HG03460 (cell line): ENCODE measurements around the gene IRX2.

Experiments
- ATAC-seq: cut with Tn5 transposase; IDR thresholded peaks from one replicate; pipeline ENCODE4 v1.9.1; 2021; ENCODE audit not compliant: unreplicated experiment

The IRX2 gene

DNA sequence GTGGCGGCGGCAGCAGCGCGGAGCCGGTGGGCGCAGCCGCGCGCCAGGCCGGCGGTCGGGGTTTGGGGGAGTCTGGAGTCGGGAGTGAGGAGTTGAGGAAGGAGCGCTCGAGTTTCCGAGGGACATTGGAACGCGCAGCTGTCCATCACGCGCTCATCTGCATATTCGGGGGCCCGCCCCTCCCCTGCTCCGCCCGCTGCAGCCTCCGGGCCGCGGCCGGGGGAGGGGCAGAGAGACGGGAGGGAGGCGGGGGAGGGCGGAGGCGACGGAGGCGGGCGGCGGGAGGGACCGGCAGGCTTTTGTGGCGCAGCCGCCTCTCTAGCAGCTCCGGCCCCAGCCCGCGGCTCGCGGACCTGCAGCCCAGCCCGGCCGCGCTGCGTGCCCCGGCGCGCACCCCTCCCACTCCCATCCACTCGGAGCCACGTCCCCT, at the start of gene IRX2:
IRX2 (minus strand) TSS at position 86 of the 430 bp plus-strand sequence. CDS start 264 bp downstream, outside the sequence.
- no peak for ATAC-seq

DNA sequence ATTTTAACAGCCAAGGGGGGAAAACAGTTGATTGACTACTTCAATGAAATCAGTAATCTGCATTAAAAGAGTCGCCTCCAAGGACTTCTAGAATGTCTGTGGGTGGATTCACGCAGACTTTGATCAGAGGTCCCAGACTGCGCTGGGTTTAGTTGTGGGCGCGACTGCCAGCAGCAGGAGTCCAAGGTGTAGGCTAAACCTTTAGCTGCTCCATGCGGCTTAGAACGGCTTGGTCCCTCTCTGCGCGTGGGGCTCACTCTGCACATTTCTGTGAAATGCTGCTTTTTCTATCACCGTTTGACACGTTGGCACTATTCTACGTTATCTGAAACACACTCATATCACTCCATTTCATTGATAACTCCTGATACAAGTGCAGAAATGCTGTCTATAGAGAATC, 48.6 kb upstream of the IRX2 start:
- ATAC-seq: no peak

DNA sequence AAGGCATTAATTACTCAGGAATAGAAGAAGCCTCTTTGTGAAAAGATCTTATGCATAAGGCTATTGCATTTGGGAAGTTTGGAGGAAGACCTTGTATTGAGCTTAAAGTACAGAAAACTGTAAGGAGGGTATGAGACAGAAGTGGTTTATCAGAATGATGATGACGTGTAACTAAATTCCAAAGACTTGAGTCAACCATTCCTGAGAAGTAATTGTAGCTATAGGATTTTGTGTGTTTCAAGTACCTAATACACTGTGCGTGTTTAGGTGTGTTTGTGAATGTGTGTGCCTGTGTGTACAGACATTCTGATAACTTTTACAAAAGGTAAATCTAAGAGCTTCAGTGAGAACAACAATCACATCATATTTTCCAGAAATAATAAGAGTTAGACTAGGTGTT, 46.5 kb upstream of the IRX2 start:
- no peak for ATAC-seq

DNA sequence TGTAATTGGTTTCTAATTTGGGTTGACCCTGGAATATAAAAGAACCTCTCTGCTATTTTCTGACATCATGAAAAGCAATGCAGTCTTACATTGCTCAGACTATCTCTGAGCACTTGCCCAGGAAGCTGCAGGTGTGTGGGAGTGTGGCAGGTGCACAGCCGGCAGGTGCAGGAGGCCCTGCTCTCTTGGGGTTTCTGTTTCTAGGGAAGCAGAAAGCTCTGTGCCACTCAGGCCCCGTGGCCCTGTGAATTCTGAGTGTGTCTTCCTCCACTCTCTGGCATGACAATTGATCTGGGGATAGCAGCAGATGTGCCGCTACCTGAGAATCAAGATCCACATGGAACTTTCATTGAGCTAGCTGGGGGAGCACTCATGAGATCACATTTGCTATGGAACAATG, 45.7 kb upstream of the IRX2 start:
- no peak for ATAC-seq

DNA sequence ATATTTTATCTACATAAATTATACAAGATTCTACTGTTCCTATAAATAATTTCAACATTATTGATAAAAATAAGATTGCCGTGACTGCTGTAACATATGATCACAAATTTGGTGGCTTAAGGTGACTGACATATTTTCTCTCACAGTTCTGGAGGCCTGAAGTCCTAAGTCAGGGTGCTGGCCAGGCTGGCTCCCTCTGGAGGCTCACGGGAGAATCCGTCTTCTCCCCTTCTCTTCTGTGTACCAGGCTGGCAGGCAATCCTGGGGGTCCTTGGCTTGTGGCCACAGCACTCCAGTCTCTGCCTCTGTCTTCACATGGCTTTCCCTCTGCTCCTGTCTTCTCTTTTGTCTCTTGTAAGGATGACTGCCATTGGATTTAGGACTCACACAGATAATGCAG, 31.7 kb upstream of the IRX2 start:
- no peak for ATAC-seq

DNA sequence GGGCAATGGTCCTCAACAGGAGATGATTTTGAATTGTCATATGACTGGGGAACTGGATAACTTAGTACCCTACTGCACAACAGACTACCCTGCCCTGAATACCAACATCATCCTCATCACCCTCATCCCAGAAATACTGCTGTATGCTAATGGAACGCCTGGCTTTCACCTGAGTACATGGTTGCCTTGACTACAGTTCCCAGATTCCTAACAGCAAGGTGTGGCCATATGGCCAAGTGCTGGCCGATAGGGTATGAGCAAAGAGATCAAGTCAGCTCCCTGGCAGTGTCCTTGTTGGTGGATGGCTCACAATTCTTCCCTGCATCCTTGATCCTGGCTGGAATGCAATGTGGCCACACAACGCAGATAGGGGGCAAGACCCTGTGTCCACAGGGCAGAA, 31.2 kb upstream of the IRX2 start:
- no peak for ATAC-seq

DNA sequence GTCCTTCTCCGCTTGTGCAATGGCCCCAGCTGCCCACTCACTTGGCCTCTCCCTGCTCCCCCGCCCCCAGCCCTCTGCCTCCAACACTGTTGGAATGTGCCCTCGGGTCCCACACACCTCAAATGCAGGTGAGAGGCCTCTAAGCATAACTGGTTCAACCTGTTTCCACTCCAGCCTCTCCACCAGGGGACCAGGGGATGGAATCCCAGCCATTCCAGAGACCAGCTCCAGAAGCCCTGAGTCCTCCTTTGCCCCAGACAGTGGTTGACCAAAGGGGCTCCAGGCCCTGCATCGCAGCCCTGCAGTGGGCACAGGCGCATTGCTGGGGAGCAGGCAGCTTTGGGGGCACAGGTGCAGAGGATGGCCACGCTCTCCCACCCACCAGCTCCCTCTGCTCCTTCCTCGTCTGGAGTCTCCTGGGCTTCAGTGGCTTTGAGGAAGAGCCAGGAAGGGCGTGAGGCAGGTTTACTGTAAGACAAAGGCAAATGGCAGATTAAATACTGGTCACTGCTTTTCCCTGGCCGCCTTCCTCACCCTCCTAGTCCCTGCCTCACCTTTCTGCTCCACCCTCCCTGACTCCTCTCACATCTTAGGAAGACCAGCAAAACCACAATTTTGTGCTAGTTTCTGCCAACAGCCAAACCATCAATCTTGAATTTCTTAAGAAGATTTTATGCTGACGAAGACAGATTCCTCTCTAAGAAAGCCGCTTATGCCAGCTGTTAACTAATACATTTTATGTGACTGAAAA, 29.1 kb upstream of the IRX2 start:
- ATAC-seq: no peak

DNA sequence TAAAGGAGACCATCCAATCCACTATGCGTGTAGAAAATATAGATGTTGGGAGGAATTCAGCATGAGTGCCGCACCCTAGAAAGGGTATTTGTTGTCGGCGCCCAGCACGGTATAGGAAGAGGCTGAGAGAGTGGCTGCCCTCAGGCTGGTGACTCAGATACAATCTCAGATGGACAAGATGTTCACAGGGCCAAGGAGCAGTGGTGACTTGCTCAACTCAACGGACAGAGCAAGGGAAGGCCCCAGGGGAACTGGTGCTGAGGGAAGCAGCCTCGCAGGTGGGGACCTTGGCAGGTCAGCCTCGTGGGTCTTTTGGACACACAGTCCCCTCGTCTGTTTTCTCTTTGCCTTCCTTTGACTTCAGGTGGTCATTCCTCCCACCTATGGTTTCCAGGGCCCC, 28.0 kb upstream of the IRX2 start:
- no peak for ATAC-seq

DNA sequence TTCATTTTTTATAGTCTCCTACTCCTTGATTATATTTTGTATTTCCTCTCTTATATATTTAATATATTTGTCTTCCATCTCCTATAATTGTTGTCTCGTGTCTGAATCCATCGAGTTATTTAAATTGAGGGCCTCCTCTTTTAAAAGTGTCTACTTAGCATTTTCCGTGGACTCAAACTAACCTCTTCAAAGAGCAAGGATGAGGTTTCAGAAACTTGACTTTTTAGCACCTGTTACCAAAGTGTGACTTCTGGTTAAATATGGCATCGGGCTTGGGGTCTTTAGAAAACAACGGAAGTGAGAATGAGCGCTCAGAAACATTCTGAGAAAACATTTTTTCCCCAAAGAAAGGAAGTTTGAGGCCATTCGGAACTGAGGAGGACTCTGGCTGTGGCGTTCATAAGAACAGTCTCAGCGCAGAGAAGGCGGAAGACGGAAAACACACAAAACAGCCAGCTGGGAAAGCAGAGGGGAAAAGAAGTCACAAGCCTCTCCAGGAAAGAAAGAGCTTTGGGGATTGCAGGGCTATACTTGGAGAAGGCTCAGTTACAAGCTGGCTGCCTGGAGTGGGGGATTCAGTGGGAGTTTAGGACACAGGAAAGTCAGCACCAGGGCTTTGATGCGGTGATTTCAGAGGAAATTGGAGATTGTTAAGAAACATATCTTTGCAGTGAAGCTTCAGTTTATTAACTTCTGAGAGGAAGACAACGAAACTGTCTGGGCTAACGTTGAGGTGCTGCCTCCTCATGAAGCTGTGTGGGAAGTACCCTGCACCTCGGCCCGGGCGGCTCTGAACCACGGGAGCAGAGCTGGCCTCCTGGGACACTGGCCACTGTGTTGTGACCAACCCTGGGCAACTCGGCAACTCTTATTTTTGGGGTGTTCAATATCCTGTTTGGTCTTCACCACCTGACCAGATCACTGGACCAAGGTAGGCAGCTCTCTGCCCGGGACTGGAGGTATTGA, 25.1 kb upstream of the IRX2 start:
- no peak for ATAC-seq

DNA sequence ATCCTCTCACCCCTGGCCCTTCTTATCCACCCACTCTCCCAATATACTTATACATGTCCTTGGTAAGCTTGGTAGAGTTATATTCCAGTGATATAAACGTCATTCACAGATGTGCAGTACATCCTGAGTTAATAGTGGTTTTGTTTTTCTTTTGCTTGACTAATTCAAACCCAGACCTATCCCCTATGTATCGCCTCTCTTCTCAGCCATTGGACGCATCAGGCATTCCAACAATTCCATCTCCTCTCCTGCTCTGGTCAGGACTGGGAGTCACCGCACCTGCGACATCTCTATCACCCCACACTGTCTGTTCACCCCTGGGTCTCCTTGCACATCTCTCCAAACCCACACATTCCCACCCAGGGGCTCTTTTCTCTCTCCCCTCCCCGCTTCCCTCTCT, 21.9 kb upstream of the IRX2 start:
- ATAC-seq: no peak

DNA sequence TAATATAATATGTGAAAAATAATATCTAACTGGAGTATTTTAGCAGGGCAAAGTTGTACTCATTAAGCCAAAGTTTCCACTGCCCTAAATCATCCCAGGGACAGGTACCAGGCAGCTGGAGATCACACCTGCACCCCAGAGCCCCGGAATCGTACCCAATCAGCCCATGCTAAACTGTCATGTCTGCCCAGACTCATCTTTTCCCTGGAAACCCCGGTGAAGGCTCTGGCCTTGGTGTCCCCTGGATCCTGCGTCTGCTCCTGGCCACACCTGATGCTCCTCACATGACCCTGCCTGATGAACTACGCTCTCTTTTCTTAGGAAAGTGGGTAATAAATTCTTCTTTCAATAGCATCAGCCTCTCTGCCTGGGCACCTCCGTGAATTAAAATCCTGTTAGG, 15.6 kb upstream of the IRX2 start:
- ATAC-seq: no peak

DNA sequence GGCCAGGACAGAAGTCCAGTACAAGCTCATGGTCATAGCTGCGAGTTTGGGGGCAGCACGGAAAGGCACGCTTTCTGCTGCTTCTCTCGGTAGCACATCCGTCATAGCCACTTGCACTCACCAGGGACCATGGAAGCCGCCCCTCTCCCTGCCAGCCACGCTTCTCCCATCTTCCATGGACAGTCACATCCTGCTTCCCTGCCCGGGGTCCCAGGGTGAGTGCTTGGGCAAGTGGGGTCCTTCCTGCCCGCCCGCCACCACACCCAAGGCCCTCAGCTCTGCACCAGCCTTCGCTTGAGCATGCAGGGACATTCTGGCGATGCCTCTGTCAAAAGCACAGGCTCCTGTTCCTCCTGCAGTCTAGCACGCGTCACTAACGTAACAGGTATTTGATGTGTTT, 13.1 kb upstream of the IRX2 start:
- ATAC-seq: no peak

DNA sequence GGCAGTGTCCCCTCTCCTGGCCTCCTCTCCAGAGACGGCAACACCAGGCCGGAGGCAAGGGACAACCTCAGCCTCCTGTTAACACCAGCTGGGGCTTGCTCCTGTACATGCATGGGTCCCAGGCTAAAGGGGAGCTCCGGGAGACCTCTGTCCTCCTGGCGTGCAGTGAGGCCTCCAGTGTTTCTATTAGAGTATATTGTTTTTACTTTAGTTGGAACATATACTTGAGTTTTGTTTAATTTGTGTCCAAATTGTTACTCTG, 12.0 kb upstream of the IRX2 start:
- ATAC-seq: no peak

DNA sequence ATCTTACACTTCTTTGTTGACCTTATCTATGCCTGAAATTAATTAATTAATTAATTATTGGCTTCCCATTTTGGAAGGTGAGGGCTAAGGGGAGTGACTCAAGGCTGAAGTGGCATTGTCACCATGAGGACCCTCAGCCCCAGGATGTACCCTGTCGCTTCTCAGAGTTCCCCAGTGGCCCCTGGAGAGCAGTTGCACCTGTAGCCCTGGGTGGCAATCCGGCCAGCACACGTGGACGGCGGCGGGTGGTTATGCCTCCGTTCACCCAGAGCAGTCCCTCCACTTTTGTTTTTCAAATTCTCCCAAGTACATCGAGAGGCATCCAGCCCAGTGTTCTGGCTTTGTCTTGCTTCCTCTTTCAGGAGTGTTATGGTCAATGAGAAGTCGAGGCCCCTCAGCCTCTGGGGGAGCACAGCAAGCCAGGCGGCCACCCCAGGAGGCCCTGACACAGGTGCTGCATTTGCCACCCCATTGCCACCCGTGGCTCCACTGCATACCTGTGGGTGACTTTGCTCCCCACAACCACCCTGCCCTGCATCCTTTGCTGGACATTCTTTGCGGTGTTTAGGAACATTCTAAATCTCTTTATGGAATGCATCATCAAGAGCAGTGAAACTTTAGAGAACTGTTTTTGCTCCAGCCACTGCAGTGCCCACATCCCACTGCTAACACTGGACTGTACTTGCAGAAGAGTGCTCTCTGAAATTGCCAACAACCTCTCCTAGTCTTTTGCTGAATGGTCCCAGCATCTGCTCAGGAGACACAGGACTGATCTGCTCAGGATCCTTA, 11.5 kb upstream of the IRX2 start:
- ATAC-seq: no peak

DNA sequence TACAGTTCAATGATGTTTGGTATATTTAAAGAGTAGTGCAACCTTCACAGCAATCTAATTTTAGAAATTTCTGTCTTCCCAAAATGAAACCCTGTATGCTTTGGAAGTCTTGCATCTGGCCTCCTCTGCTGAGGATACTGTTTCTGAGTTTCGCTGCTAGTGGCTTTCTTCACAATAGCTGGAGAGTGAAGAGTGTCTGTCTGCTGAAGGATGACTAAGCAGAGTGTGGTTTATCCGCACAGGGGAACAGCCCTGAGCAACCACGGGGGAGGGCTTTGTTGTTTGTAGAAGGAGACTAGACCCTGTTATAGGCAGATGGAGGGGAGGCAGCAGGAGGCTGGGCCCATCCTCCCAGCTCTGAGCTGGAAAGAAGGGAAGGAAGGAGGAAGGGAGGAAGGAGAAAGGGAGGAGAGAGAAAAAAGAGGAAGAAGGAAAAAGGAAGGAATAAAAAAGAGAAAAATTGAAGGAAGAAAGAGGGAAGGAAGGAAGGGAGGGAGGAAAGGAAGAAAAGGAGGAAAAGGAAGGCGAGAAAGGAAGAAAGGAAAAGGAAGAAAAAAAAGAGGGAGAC, 10.5 kb upstream of the IRX2 start:
- ATAC-seq: no peak

DNA sequence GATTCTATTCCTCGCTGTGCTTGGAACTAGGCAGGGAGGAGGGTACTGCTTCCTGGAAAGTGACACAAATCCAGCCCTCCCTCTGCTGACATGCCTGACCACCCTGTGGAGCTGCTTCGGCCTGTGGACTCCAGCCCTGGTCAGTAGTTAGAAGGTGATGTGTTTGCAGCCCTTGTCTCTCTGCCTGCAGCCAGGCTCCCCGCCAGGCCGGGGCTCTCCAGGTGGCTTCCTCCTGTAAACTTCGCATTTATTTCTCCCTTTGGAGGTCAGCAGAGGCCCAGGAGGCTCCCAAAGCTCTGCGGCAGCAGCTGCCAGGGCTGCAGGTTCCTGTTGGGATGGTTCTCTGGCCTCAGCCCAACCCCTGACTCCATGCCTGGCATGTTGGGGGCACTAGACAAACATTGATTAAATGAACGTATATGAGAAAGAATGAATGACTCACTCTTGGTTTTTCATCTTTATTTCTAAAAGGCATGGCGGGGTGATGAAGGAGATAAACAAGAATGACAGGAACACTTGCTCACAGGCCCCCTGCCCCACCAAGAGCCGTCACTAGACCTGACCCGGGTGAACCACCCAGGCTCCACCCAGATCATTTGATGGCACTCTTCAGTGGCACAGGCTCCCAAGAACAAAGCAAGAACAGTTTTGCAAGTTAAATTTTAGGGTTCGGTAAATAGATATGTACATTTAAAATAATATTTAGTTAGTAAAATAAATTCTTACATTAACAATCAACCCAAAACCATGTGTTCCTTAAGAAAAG, 8.4 kb upstream of the IRX2 start:
- ATAC-seq: no peak

DNA sequence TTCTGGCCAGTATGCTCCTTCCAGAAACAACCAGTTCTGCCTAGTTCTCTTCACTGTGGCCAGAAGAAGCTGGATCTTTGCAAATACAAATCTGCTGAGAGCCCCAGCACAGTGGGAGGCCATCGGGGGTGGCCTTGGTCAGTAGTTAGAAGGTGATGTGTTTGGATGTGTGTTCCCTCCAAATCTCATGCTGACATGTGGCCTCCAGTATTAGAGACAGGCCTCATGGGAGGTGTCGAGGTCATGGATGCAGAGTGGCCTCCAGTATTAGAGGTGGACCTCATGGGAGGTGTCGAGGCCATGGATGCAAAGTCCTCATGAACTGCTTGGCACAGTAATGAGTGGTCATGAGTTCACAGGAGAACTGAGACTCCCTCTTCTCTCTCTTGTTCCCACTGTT, 7.6 kb upstream of the IRX2 start:
- ATAC-seq: no peak

DNA sequence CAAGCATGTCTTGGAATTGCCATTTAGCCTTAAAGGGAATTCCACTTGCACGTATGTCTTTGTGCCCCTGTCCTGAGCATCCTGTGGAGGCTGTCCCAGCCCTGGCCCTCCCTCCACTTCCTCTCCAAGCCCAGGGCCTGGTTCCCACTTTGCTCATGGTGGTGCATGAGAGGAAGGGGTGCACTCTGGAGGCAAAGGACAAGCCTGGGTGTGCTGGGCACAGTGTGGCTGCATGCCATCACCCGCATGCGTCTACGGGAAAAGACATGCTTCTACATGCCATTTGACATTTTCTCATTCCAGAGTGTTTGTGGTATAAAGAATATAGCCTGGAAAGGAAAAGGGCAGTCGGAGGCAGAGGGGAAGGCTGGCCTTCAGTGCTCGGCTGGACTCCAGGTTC, 7.2 kb upstream of the IRX2 start:
- no peak for ATAC-seq

DNA sequence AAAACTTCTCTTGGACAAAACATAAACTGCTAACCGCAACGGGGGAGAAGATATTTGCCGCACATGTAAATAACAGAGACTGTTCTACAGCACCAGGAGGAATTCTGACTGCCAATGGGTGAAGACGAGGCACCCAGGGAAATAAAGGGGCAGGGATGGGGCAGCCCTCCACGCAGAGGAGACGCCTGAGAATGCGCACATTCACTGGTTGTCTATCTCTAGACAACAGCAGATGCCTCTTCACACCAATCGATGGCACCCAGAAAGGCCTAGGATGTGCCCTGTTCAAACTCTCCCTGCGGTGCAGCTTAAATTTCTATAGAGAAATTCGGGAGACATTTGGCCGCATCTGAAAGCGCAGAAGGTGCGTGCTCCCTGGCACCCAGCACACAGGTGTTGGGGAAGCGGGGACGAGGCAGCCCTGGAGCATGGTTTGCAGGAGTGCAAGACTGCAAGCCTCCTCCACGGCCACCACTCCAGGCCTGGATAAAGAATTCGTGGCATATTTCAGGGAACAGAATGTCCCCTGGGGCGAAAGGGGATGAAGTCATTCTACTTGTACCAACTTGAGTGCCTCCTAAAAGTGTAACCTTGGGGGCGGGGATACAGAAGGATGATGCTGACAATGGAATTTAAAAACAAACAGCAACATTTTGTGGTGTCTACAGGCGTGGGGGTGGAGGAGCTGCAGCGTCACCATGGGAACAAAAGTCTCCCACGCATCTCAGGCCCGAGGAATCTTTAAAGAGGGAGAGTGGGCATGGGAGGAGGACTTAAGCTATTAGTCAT, 6.3 kb upstream of the IRX2 start:
- ATAC-seq: no peak
